Measurements from ENCODE around the gene LYRM4.

GRCh38 chr6:5237805-5238204 is 22.9 kb downstream of the LYRM4 start:
- TF ChIP-seq CTCF (conservative IDR thresholded peaks at IDR 0.05) (no peak), EZH2 (IDR thresholded peaks at IDR 0.05; ENCODE audit: low read depth) (no peak)
